Caco-2 (cell line): ENCODE measurements around the gene E2F7. TPM values are rescaled to one million over a fixed set of nuclear protein-coding genes. Genes with fewer than 3 reads are reported as not detected.

Experiments
- BruUV-seq: library from RNA; stranded (reverse); fragments of 400-500 nt; replicated peaks from 2 replicates; lab custom pipeline; 2021; lab: Mats Ljungman, UMichigan
- CTCF ChIA-PET: fragments of 300-600 bp; sonication (Branson Sonifier 250); formaldehyde crosslinking; loops from one replicate; lab custom pipeline; 2022; ENCODE audit warnings: antibody characterized with exemption; lab: Charles Lee
- POLR2A ChIA-PET: fragments of 300-600 bp; sonication (Branson Sonifier 250); formaldehyde crosslinking; loops from one replicate; lab custom pipeline; 2022; ENCODE audit warnings: antibody characterized with exemption; lab: Charles Lee
- DNase-seq, 2 experiments: peaks; one replicate each; pipeline versions ENCODE4 v3.0.0 to v3.0.0-alpha.2; 2020 to 2022
- H3K27me3 ChIP-seq: replicated peaks from 2 replicates; pipeline ENCODE4 v1.6.0; 2011; ENCODE audit warnings: low read length; ENCODE audit not compliant: control insufficient read depth, insufficient read depth
- H3K36me3 ChIP-seq: 2 replicates; pipeline ENCODE4 v1.5.1; 2011; ENCODE audit warnings: low read length; ENCODE audit not compliant: control insufficient read depth, insufficient read depth
- H3K4me1 ChIP-seq: fragments of 250-450 bp; sonication (Bioruptor Pico); 2 replicates; pipeline ENCODE4 v1.5.1; 2020; ENCODE audit warnings: mild to moderate bottlenecking
- H3K4me3 ChIP-seq: 2 replicates; pipeline ENCODE4 v1.5.1; 2011; ENCODE audit warnings: low read depth, mild to moderate bottlenecking, control low read depth, low read length
- H3K9me3 ChIP-seq: fragments of 250-450 bp; sonication (Bioruptor Pico); 2 replicates; pipeline ENCODE4 v1.5.1; 2020; ENCODE audit warnings: mild to moderate bottlenecking, moderate library complexity
- H3K27ac Mint-ChIP-seq: one replicate; pipeline ENCODE4 v1.8.0; 2022; ENCODE audit warnings: mixed read lengths; ENCODE audit not compliant: unreplicated experiment
- H3K27me3 Mint-ChIP-seq: one replicate; pipeline ENCODE4 v1.8.0; 2022; ENCODE audit warnings: mixed read lengths; ENCODE audit not compliant: insufficient read depth, unreplicated experiment
- H3K36me3 Mint-ChIP-seq: one replicate; pipeline ENCODE4 v1.8.0; 2022; ENCODE audit warnings: mild to moderate bottlenecking, mixed read lengths; ENCODE audit not compliant: insufficient read depth, unreplicated experiment
- H3K4me1 Mint-ChIP-seq: one replicate; pipeline ENCODE4 v1.8.0; 2022; ENCODE audit warnings: low read depth, mixed read lengths; ENCODE audit not compliant: unreplicated experiment
- H3K4me3 Mint-ChIP-seq: one replicate; pipeline ENCODE4 v1.8.0; 2022; ENCODE audit warnings: mild to moderate bottlenecking, moderate library complexity, mixed read lengths; ENCODE audit not compliant: unreplicated experiment
- H3K9me3 Mint-ChIP-seq: one replicate; pipeline ENCODE4 v1.8.0; 2022; ENCODE audit warnings: mixed read lengths; ENCODE audit not compliant: unreplicated experiment
- intact Hi-C: fragments of 100-400 bp; cut with micrococcal nuclease; formaldehyde crosslinking; loops from one replicate; pipeline ENCODE4 v1.10.0; 2022; ENCODE audit not compliant: unreplicated experiment
- total RNA-seq: library from RNA; stranded (reverse); gene quantifications from 2 replicates; pipeline ENCODE4 v1.2.3, GENCODE V29; 2022
- TF ChIP-seq, protein P1 (sequence below), 2 experiments: fragments of 200-600 bp in 1 of 2; IDR thresholded peaks; 1 replicate in 1 of 2; 2 replicates in 1 of 2; pipeline versions ENCODE4 v1.5.1 to v1.8.0; 2011 to 2022; ENCODE audit warnings: antibody characterized with exemption in 1 of 2, control low read depth in 1 of 2, inconsistent platforms in 1 of 2, low read depth in 1 of 2, low read length in 1 of 2, mild to moderate bottlenecking in 1 of 2, moderate library complexity in 1 of 2; ENCODE audit not compliant: insufficient read depth in 1 of 2, severe bottlenecking in 1 of 2, unreplicated experiment in 1 of 2

Gene E2F7
- total RNA-seq, 1 experiment from 2014 or later, result 11.6 TPM

DNA sequence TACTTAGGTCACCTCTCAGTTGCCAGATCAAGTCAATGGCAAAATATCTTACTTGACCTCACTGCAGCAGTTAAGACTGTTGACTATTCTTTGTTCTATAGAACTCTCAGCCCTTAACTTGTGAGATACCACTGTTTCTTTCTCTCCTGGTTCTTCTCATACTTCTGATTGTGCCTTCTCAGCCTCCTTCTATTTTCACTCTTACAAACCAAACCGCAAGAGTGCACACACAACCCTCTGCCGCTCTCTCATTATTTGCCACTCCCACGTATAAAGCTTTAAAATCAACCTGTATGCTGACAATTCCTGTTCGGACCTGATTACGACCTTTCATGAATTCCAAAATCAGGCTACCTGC is 4.5 kb downstream of the E2F7 start:
- TF ChIP-seq, protein P1, sequence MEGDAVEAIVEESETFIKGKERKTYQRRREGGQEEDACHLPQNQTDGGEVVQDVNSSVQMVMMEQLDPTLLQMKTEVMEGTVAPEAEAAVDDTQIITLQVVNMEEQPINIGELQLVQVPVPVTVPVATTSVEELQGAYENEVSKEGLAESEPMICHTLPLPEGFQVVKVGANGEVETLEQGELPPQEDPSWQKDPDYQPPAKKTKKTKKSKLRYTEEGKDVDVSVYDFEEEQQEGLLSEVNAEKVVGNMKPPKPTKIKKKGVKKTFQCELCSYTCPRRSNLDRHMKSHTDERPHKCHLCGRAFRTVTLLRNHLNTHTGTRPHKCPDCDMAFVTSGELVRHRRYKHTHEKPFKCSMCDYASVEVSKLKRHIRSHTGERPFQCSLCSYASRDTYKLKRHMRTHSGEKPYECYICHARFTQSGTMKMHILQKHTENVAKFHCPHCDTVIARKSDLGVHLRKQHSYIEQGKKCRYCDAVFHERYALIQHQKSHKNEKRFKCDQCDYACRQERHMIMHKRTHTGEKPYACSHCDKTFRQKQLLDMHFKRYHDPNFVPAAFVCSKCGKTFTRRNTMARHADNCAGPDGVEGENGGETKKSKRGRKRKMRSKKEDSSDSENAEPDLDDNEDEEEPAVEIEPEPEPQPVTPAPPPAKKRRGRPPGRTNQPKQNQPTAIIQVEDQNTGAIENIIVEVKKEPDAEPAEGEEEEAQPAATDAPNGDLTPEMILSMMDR (IDR thresholded peaks at IDR 0.05; ENCODE audit: insufficient read depth in 1 of 2, low read depth in 1 of 2, low read length in 1 of 2, severe bottlenecking in 1 of 2, unreplicated experiment in 1 of 2), result no peak
- H3K27me3 ChIP-seq, result no peaks in the 10 kb centered on the region
- H3K4me1 ChIP-seq, result 0 out of 2 replicates have a peak, but pooled peaks cover 7% of the 10 kb centered on the region
- no peak overlapping the region for H3K4me3 ChIP-seq
- H3K36me3 ChIP-seq, result no peaks in the 10 kb centered on the region; the same call in 1 of the 2 replicates
- POLR2A ChIA-PET, result no interaction called here
- Mint-ChIP-seq H3K4me1 (no peaks in the 10 kb centered on the region), H3K9me3 (no peaks in the 10 kb centered on the region), H3K27me3 (no peaks in the 10 kb centered on the region), H3K4me3 (no peak overlapping the region), H3K36me3 (peaks cover 15% of the 10 kb centered on the region), H3K27ac (no peak overlapping the region)
- DNase-seq, result no peak
- no TSS peak for BruUV-seq
- CTCF ChIA-PET, result no interaction called here
- intact Hi-C loops, result no loop called here
- no peaks in the 10 kb centered on the region for H3K9me3 ChIP-seq

DNA sequence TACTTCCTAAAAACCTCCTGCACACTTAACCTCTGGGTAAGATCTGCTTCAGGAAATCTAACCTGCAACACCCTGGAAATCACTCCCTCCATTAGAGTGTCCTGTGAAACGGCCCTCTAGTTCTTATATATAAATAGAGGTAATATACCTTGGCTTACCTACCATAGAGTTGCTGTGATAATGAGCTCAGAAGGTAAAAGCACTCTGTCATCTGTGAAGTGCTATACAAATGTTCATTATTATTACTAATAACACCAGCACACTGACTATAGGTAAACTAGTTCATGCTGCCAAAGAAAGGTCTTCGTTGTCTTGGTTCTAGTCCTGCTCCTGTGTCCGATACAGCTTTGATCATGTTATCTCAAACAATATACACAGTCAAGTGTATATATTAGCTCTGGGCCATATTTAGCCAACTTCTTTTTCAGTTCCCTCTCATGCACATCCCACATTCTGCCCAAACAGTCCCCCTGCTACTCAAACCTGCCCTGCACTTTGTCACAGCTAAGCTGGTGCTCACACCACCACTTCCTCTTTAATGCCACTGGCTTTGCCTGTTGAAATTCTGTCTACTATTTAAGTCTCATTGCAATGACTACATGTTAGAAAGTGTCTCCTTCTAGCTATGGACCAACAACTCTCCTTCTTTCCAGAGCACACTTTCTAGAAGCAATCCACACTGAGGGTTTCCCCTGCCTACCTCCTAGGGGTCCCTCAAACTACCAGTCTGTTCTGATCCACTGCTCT is 5.1 kb downstream of the E2F7 start:
- POLR2A ChIA-PET, result no interaction called here

DNA sequence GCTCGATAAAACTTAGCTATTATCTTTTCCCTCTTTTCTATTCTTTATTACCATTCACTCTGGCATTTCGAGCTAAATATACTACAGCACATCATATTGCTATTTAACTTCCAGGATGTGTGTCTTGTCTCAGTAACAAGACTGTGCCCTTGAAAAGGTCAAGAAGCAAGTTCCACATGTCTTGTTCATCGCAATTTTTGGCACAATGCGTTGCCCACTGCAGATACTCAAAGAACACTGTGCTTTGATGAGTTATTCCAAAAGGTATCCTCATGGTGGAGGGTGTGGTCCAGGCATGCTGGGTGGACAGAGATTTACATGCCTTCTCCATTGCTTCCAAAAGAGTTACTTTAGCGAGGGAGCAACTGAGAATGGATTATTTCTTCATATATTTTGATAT is 6.6 kb downstream of the E2F7 start:
- Mint-ChIP-seq H3K36me3 (peaks cover 18% of the 10 kb centered on the region), H3K27ac (no peak overlapping the region), H3K4me3 (no peak overlapping the region), H3K9me3 (no peaks in the 10 kb centered on the region), H3K4me1 (no peaks in the 10 kb centered on the region), H3K27me3 (no peaks in the 10 kb centered on the region)
- Histone ChIP-seq H3K4me1 (no peaks in the 10 kb centered on the region), H3K4me3 (no peak overlapping the region), H3K27me3 (no peaks in the 10 kb centered on the region), H3K36me3 (no peaks in the 10 kb centered on the region; the same call in 1 of the 2 replicates), H3K9me3 (no peaks in the 10 kb centered on the region)
- ChIA-PET POLR2A (no interaction called here), CTCF (no interaction called here)
- DNase-seq, result no peak
- BruUV-seq, result no TSS peak
- intact Hi-C loops, result no loop called here
- TF ChIP-seq, protein P1 (IDR thresholded peaks at IDR 0.05; ENCODE audit: insufficient read depth in 1 of 2, low read depth in 1 of 2, low read length in 1 of 2, severe bottlenecking in 1 of 2, unreplicated experiment in 1 of 2), result no peak

More for the DNA sequence above, 5.1 kb downstream of the E2F7 start:
- intact Hi-C loops, result no loop called here
- CTCF ChIA-PET, result no interaction called here
- DNase-seq, result no peak
- no peak overlapping the region for H3K27ac Mint-ChIP-seq
- no peak overlapping the region for H3K4me3 ChIP-seq
- H3K9me3 ChIP-seq, result no peaks in the 10 kb centered on the region
- BruUV-seq, result no TSS peak
- H3K4me1 Mint-ChIP-seq, result no peaks in the 10 kb centered on the region
- 0 out of 2 replicates have a peak, but pooled peaks cover 7% of the 10 kb centered on the region for H3K4me1 ChIP-seq
- TF ChIP-seq, protein P1 (IDR thresholded peaks at IDR 0.05; ENCODE audit: insufficient read depth in 1 of 2, low read depth in 1 of 2, low read length in 1 of 2, severe bottlenecking in 1 of 2, unreplicated experiment in 1 of 2), result no peak
- no peaks in the 10 kb centered on the region; the same call in 1 of the 2 replicates for H3K36me3 ChIP-seq
- no peaks in the 10 kb centered on the region for H3K9me3 Mint-ChIP-seq
- no peaks in the 10 kb centered on the region for H3K27me3 Mint-ChIP-seq
- H3K4me3 Mint-ChIP-seq, result no peak overlapping the region
- peaks cover 15% of the 10 kb centered on the region for H3K36me3 Mint-ChIP-seq
- H3K27me3 ChIP-seq, result no peaks in the 10 kb centered on the region
